HepG2 (cell line): Measurements from ENCODE around the gene SUN5. TPM values are rescaled to one million over a fixed set of nuclear protein-coding genes. Genes with fewer than 3 reads are reported as not detected.

Source experiments
- DZIP1 ChIP-seq: sonication (generic); formaldehyde crosslinking; IDR thresholded peaks from 2 replicates; pipeline ENCODE4 v1.5.0; 2020; ENCODE audit warnings: mild to moderate bottlenecking, missing genetic modification reagents
- JARID2 ChIP-seq: sonication (generic); formaldehyde crosslinking; IDR thresholded peaks from 2 replicates; pipeline ENCODE4 v1.8.1; 2023; ENCODE audit warnings: missing genetic modification reagents, inconsistent platforms; ENCODE audit not compliant: insufficient replicate concordance
- PCBP1 ChIP-seq: fragments of 200-400 bp; formaldehyde crosslinking; IDR thresholded peaks from 2 replicates; pipeline ENCODE4 v1.6.1; 2017; ENCODE audit warnings: mild to moderate bottlenecking, low read depth, low read length, borderline replicate concordance
- SALL1 ChIP-seq: sonication (generic); formaldehyde crosslinking; IDR thresholded peaks from 2 replicates; pipeline ENCODE4 v1.8.0; 2022; ENCODE audit warnings: mild to moderate bottlenecking, missing genetic modification reagents
- SPEN ChIP-seq: sonication (generic); formaldehyde crosslinking; IDR thresholded peaks from 2 replicates; pipeline ENCODE4 v1.5.1; 2020; ENCODE audit warnings: low read depth, mild to moderate bottlenecking, missing genetic modification reagents
- ZMYM2 ChIP-seq: sonication (generic); formaldehyde crosslinking; IDR thresholded peaks from 2 replicates; pipeline ENCODE4 v1.8.0; 2022; ENCODE audit warnings: mild to moderate bottlenecking, missing genetic modification reagents
- ZNF768 ChIP-seq: sonication (generic); formaldehyde crosslinking; IDR thresholded peaks from 2 replicates; pipeline ENCODE4 v1.4.0; 2020; ENCODE audit warnings: missing genetic modification reagents
- polyA plus RNA-seq, 8 experiments: library from polyadenylated mRNA; depleted of rRNA in 3 of 8; stranded (reverse) in 7 of 8; unstranded in 1 of 8; fragments of >200 nt; fragmentation: Illumina TruSeq in 4 of 8; extraction: Trizol in 4 of 8; gene quantifications; 2 replicates each; pipeline versions ENCODE4 v1.2.1 to v1.2.3, GENCODE V29; 2011 to 2016; ENCODE audit warnings: low read depth in 4 of 8, missing spikeins in 1 of 8, mixed read lengths in 1 of 8; ENCODE audit not compliant: insufficient read depth in 1 of 8
- total RNA-seq, 5 experiments: library from RNA; depleted of rRNA; stranded (reverse); fragments of >200 nt; fragmentation: Illumina TruSeq; extraction: Trizol; gene quantifications; 2 replicates each; pipeline ENCODE4 v1.2.3, GENCODE V29; 2016; ENCODE audit warnings: low read depth in 1 of 5
- TF ChIP-seq, protein P1 (sequence below): sonication (generic); formaldehyde crosslinking; IDR thresholded peaks from 2 replicates; pipeline ENCODE4 v1.5.0; 2020; ENCODE audit warnings: missing genetic modification reagents

Gene SUN5
- total and polyA plus RNA-seq, 2 of the 13 experiments (the other 11 are each of a cell fraction or from before 2014, with no cell fraction given): not detected

- TF ChIP-seq PCBP1: 0 out of 2 replicates have a peak, but pooled peaks have one; percentile 50
- no peak for TF ChIP-seq SALL1 (CRISPR knock-in tag)
- peak; percentile 98 for TF ChIP-seq ZNF768 (CRISPR knock-in tag)
- 0 out of 2 replicates have a peak, but pooled peaks have one; percentile 14 for TF ChIP-seq ZMYM2
- TF ChIP-seq DZIP1 (CRISPR knock-in tag): 0 out of 2 replicates have a peak, but pooled peaks have one; percentile 21
- no peak for TF ChIP-seq SPEN (CRISPR knock-in tag)
- no peak for TF ChIP-seq JARID2 (CRISPR knock-in tag)
- TF ChIP-seq, protein P1, sequence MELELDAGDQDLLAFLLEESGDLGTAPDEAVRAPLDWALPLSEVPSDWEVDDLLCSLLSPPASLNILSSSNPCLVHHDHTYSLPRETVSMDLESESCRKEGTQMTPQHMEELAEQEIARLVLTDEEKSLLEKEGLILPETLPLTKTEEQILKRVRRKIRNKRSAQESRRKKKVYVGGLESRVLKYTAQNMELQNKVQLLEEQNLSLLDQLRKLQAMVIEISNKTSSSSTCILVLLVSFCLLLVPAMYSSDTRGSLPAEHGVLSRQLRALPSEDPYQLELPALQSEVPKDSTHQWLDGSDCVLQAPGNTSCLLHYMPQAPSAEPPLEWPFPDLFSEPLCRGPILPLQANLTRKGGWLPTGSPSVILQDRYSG: no peak
Observed at GRCh38 chr20:33013701-33014326, 9.6 kb upstream of the SUN5 start (continued).
